RWPE2 (cell line): ENCODE measurements around the gene C1QTNF1.

Source experiments
- ATAC-seq: fragments of 200-7000 bp; cut with Tn5 transposase; 3 replicates; pipeline ENCODE4 v1.9.1; 2021; ENCODE audit warnings: low read depth
- DNase-seq: peaks from one replicate; pipeline ENCODE4 v3.0.0-alpha.2; 2020; ENCODE audit warnings: low spot score
- H3K27ac ChIP-seq: fragments of 450-650 bp; 2 replicates; pipeline ENCODE4 v1.5.1; 2017; ENCODE audit warnings: mild to moderate bottlenecking; ENCODE audit not compliant: poor library complexity, severe bottlenecking
- H3K27me3 ChIP-seq: fragments of 250-450 bp; sonication (Bioruptor Pico); 2 replicates; pipeline ENCODE4 v1.5.1; 2021; ENCODE audit warnings: mild to moderate bottlenecking, moderate library complexity; ENCODE audit not compliant: insufficient read depth, poor library complexity, severe bottlenecking
- H3K36me3 ChIP-seq: fragments of 250-450 bp; sonication (Bioruptor Pico); 2 replicates; pipeline ENCODE4 v1.5.1; 2020; ENCODE audit warnings: low read depth, mild to moderate bottlenecking, moderate library complexity
- H3K4me1 ChIP-seq: fragments of 250-450 bp; sonication (Bioruptor Pico); 2 replicates; pipeline ENCODE4 v1.5.1; 2021; ENCODE audit warnings: mild to moderate bottlenecking, moderate library complexity; ENCODE audit not compliant: insufficient read depth, poor library complexity, severe bottlenecking
- H3K4me3 ChIP-seq: fragments of 250-450 bp; sonication (Bioruptor Pico); 2 replicates; pipeline ENCODE4 v1.5.1; 2021; ENCODE audit warnings: mild to moderate bottlenecking, moderate library complexity; ENCODE audit not compliant: severe bottlenecking
- H3K9me3 ChIP-seq: fragments of 250-450 bp; sonication (Bioruptor Pico); 2 replicates; pipeline ENCODE4 v1.5.1; 2021; ENCODE audit warnings: mild to moderate bottlenecking, moderate library complexity; ENCODE audit not compliant: severe bottlenecking
- CTCF ChIP-seq: fragments of 450-650 bp; IDR thresholded peaks from one replicate; pipeline ENCODE4 v1.5.1; 2017; ENCODE audit warnings: mild to moderate bottlenecking, moderate library complexity; ENCODE audit not compliant: poor library complexity, severe bottlenecking

The C1QTNF1 gene

GRCh38 chr17:79024901-79025737 is 1.1 kb downstream of the C1QTNF1 start:
- DNase-seq (peak; percentile 65), ATAC-seq (no peak)
- peaks cover 47% of the 10 kb centered on the region for H3K4me1 ChIP-seq
- no peaks in the 10 kb centered on the region for H3K9me3 ChIP-seq
- no peaks in the 10 kb centered on the region for H3K27me3 ChIP-seq
- H3K4me3 ChIP-seq, result peak overlapping the region; percentile 35
- no peak overlapping the region for H3K27ac ChIP-seq
- TF ChIP-seq CTCF, result no peak
- H3K36me3 ChIP-seq, result no peaks in the 10 kb centered on the region

- no peak overlapping the region for H3K4me3 ChIP-seq
- ATAC-seq (peak; percentile 60), DNase-seq (peak; percentile 52)
- H3K9me3 ChIP-seq, result no peaks in the 10 kb centered on the region
- peaks cover 36% of the 10 kb centered on the region for H3K4me1 ChIP-seq
- no peak for TF ChIP-seq CTCF
- no peaks in the 10 kb centered on the region for H3K27me3 ChIP-seq
- no peaks in the 10 kb centered on the region for H3K36me3 ChIP-seq
- H3K27ac ChIP-seq, result peak overlapping the region; percentile 57
These were observed 2.7 kb downstream of the C1QTNF1 start for GRCh38 chr17:79026376-79027273.

DNA sequence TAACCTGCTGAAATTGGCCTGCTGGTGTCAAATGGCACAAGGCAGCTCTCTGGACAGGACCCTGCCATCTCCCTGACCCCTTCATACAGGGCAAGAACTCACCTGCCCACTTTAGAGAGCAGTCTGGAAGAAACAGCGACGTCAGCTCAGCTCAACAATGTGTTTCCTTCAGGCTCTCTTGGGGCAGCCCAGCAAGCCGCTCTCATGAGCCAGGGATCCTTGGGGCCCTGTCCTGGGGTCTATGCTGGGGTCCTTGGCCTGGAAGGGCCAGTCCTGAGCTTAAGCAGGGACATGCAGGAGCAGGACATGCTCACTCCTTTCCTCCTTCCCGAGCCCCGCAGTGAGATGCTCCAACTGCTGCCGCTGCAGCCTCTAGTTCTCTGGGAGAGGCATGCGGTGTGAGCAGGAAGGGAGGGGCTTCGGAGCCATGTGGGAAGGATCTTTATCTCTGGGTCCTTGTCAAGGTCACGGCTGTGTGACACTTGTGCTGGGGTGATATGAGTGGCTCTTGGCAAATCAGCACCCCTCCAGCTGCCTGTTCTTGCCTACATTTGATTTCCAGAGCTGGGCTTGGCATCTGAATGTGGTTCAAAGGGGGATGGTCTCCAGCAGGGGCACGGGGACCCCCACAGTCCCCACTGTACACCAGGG is 3.4 kb downstream of the C1QTNF1 start:
- no peak; the same call in 2 of the 3 replicates for ATAC-seq
- H3K4me1 ChIP-seq, result peaks cover 36% of the 10 kb centered on the region
- H3K9me3 ChIP-seq, result no peaks in the 10 kb centered on the region
- H3K36me3 ChIP-seq, result no peaks in the 10 kb centered on the region
- H3K4me3 ChIP-seq, result no peak overlapping the region
- peak; percentile 38 for DNase-seq
- TF ChIP-seq CTCF, result no peak
- peak overlapping the region; percentile 57 for H3K27ac ChIP-seq
- H3K27me3 ChIP-seq, result no peaks in the 10 kb centered on the region

GRCh38 chr17:79027925-79028491 is 4.0 kb downstream of the C1QTNF1 start:
- no peak for TF ChIP-seq CTCF
- Histone ChIP-seq H3K4me3 (no peak overlapping the region), H3K4me1 (peaks cover 36% of the 10 kb centered on the region), H3K9me3 (no peaks in the 10 kb centered on the region), H3K27me3 (no peaks in the 10 kb centered on the region), H3K27ac (peak overlapping the region; percentile 57), H3K36me3 (no peaks in the 10 kb centered on the region)
- ATAC-seq (no peak), DNase-seq (peak; percentile 59)
